Measurements from ENCODE around the gene RALGAPA1.

RALGAPA1 gene

DNA sequence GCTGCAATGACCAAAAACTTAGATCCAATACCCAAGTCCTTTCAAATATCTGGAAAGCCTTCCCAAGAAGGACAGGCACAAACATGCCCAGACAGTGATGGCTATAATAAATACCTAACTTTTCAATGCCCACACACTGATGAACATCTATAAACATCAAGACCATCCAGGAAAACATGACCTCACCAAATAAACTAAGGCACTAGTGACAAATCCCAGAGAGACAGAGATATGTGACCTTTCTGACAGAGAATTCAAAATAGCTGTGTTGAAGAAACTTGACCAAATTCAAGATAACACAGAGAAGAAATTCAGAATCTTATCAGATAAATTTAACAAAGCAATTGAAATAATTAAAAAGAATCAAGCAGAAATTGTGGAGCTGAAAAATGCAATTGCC is 313.8 kb downstream of the RALGAPA1 start:
- H3K36me3 ChIP-seq = peaks cover 45% of the 10 kb centered on the region
- H3K4me3 ChIP-seq (ENCODE audit: low read depth, low read length) = no peak overlapping the region
- no peaks in the 10 kb centered on the region for H3K27me3 ChIP-seq (ENCODE audit: insufficient read depth, low read depth, severe bottlenecking)
- TF ChIP-seq, protein P1, sequence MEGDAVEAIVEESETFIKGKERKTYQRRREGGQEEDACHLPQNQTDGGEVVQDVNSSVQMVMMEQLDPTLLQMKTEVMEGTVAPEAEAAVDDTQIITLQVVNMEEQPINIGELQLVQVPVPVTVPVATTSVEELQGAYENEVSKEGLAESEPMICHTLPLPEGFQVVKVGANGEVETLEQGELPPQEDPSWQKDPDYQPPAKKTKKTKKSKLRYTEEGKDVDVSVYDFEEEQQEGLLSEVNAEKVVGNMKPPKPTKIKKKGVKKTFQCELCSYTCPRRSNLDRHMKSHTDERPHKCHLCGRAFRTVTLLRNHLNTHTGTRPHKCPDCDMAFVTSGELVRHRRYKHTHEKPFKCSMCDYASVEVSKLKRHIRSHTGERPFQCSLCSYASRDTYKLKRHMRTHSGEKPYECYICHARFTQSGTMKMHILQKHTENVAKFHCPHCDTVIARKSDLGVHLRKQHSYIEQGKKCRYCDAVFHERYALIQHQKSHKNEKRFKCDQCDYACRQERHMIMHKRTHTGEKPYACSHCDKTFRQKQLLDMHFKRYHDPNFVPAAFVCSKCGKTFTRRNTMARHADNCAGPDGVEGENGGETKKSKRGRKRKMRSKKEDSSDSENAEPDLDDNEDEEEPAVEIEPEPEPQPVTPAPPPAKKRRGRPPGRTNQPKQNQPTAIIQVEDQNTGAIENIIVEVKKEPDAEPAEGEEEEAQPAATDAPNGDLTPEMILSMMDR (IDR thresholded peaks at IDR 0.05; ENCODE audit: low read depth, low read length) = no peak
- no peak for DNase-seq
- no peak overlapping the region for H3K27ac ChIP-seq
- peaks cover 7% of the 10 kb centered on the region for H3K9me3 ChIP-seq (ENCODE audit: severe bottlenecking)

DNA sequence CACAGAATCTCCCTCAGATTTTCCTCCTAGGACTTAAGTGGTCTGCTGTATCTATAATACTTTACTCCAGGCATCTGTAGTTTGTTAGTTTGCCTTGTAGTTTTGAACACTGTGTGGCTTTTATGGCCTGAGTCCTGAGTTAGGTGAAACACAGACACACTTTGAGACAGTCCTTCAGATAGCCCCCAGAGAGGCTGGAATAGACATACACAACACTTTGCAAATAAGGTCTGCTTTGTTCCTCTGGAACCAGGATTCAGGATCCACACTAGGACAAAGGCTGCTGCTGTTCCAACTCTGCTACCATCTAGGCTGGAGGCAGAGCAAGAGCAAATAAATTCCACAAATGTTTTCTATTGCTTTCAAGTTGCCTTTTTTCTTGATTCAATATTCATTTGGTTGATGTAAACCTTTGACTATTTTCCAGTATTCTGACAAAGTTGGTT is 316.5 kb downstream of the RALGAPA1 start:
- Histone ChIP-seq H3K4me3 (ENCODE audit: low read depth, low read length) (no peak overlapping the region), H3K27me3 (ENCODE audit: insufficient read depth, low read depth, severe bottlenecking) (no peaks in the 10 kb centered on the region), H3K9me3 (ENCODE audit: severe bottlenecking) (peaks cover 4% of the 10 kb centered on the region), H3K27ac (no peak overlapping the region), H3K36me3 (peaks cover 43% of the 10 kb centered on the region)
- no peak for DNase-seq
- TF ChIP-seq, protein P1 (IDR thresholded peaks at IDR 0.05; ENCODE audit: low read depth, low read length) = no peak

Measured in WERI-Rb-1 (cell line).